Suppressor macrophage treated with lipopolysaccharide for 4 hours (primary cell): Measurements from ENCODE around the gene ANKRD33B.
A peak's percentile ranks its signal among the peaks of the same experiment; 100 is the strongest.
"Not testable (repeated sequence)": the region's sequence is repeated elsewhere in the genome, so short reads cannot be mapped to it uniquely, and the experiment has no call there.

ENCODE experiments used
- DNase-seq: peaks from one replicate; pipeline ENCODE4 v3.0.0-alpha.2; 2020

The ANKRD33B gene

GRCh38 chr5:10595293-10595671 lies 31.4 kb downstream of the ANKRD33B start:
- DNase-seq, result no peak

GRCh38 chr5:10595672-10596309 lies 31.9 kb downstream of the ANKRD33B start:
- peak; percentile 84 for DNase-seq

GRCh38 chr5:10596310-10596703 lies 32.4 kb downstream of the ANKRD33B start:
- DNase-seq, result no peak

GRCh38 chr5:10596886-10597451 lies 33.1 kb downstream of the ANKRD33B start:
- DNase-seq, result no peak

DNA sequence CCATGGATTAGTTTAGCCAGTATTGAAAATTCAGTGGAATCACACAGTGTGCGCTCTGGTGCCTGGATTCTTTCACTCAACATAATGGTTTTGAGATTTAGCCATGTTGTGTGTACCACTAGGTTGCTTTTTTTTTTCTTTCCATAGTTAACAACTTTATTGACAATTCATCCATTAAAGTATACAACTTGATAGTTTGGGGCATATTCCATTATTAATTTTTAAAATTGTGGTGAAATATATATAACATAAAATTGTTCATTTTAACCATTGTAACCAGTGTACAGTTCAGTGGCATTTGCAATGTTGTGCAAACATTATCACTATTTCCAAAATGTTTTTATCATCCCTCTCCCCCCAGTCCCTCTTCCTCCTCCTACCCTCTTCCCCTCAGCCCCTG lies 35.2 kb downstream of the ANKRD33B start:
- DNase-seq, result no peak

DNA sequence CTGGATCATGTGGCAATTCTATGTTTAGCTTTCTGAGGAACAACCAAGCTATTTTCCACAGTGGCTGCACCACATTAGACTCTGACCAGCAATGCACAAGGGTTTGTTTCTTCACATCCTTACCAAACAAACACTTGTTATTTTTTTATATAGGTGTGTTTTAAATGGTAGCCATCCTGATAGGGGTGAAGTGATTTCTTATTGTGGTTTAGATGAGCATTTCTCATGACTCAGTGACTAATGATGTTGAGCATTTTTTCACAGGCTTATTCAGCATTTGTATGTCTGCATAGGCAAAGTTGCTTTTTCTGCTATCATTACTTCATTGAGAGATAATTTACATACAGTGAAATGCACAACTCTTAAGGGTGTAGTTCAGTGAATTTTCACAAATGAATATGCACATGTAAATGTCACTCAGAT lies 36.0 kb downstream of the ANKRD33B start:
- peak; percentile 42 for DNase-seq

DNA sequence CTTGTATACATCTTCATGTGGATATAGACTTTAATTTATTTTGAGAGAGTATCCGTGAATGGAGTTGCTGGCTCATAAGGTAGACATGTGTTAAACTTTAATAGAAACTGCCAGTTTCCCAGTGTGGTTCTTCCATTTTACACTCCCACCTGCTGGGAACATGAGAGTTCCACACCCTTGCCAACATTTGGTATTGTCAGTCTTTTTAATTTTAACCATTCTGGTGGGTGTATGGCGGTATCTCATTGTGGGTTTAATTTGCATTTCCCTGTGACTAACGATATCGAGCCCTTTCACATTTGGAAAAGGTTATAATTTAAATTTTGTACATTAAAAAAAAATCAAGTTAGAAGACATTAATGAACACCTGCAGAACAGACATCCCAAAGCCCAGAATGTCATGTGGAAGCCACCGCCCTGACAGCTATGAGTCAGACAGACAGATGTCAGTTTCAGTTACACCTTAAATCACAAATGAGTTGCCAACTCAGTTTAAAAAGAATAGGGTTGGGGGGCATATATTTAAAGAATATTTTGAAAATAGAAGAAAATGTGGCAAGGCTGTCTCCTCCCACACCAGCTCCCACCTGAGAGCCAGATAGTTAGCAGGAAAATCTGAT lies 36.9 kb downstream of the ANKRD33B start:
- no peak for DNase-seq

- peak; percentile 31 for DNase-seq
Measured at GRCh38 chr5:10601246-10602030, 37.6 kb downstream of the ANKRD33B start.

GRCh38 chr5:10602031-10602806 lies 38.3 kb downstream of the ANKRD33B start:
- DNase-seq, result no peak

GRCh38 chr5:10604975-10605374 lies 41.1 kb downstream of the ANKRD33B start:
- DNase-seq, result no peak

GRCh38 chr5:10606632-10607022 lies 42.8 kb downstream of the ANKRD33B start:
- DNase-seq, result not testable (repeated sequence)

DNA sequence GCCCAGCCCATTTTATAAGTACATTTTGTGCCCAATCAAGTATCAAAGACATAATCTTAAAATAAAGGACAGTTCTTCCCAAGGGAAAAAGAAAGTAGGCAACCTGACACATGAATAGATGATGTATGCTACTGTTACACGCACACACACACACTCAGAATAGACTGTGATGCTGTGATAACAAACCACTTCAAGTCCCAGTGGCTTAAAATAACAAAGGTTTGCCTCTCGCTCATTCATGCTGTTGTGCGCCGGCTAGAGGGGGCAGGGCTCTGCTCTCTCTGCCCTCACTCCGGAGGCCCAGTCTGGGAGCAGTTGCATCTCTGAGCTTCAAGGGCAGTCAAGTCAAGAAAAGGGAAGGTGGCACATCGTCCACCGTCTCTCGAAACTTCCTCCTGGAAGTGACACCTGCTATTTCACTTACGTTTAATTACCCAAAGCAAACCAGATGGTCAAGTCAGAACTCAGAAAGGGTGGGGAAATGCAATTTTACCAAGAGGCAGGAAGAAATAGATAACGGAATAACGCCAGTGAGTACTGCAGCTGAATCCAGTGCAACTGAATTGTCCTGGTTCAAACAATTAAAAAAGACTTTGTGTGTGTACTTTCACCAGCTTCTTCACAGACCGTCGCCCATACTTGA lies 43.3 kb downstream of the ANKRD33B start:
- no peak for DNase-seq

GRCh38 chr5:10607666-10608073 lies 43.8 kb downstream of the ANKRD33B start:
- peak; percentile 91 for DNase-seq

DNA sequence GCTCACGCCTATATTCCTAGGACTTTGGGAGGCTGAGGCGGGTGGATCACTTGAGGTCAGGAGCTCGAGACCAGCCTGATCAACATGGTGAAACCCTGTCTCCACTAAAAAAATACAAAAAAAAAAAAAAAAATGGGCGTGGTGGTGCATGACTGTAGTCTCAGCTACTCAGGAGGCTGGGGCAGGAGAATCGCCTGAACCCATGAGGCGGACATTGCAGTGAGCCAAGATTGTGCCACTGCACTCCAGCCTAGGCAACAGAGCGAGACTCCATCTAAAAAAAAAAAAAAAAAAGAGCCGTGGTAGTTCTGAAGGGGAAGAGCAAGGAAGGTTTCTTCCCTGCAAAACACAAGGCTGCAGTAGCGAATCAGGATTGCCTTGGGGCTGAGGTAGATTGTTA lies 44.2 kb downstream of the ANKRD33B start:
- not testable (repeated sequence) for DNase-seq

- DNase-seq, result no peak
Measured at GRCh38 chr5:10610058-10610457, 46.2 kb downstream of the ANKRD33B start.

DNA sequence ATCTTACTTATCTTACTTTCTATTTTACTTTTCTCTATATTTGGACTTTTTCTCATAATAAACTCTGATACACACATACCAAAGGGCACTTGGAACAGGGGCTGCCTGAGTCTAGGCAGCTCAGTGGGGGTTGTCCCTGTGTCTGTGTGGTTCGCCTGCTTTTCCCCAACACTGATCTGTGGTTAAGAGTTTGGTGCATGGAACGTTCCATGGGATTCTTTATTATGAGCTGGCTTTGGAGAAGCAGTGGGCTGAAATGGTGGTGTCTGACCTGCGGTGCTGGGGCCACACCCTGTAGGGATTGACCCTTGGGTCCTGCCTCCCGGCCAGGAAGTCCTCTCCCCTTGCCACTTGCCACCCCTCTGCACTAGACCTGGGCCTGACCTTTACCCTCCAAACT lies 47.4 kb downstream of the ANKRD33B start:
- DNase-seq, result no peak

DNA sequence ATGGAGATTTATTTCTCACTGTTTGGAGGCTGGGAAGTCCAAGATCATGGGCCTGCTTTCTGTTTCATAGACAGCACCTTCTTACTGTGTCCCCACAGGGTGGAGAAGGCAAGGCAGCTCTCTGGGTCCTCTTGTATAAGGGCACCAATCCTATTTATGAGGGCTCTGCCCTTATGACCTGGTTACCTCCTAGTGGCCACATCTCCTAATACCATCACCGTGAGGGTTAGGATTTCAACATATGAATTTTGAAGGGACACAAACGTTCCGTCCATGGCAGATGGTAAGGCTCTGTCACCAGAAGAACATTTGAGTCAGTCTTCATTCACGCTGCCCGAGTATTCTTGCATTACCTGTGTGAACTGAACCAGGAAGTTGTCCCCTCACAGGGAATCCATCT lies 48.4 kb downstream of the ANKRD33B start:
- no peak for DNase-seq

DNA sequence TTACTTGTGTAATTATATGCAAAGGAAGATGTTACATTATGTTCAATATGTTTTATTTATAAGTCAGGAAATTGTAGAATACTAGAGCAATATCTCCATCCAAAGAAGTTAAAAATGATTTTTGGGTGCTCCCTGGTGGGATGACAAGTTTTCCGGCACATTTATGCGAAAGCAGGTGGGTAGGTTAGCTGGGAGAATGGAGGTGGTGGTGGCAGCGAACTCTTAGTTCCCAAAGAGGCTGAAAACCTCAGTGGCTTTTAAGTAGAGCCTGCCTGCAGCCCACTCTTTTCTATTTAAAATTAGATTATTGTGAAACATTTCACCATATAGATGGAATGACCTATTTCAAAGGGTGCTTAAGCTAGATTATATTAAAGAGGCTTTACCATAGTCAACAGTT lies 51.8 kb downstream of the ANKRD33B start:
- no peak for DNase-seq

DNA sequence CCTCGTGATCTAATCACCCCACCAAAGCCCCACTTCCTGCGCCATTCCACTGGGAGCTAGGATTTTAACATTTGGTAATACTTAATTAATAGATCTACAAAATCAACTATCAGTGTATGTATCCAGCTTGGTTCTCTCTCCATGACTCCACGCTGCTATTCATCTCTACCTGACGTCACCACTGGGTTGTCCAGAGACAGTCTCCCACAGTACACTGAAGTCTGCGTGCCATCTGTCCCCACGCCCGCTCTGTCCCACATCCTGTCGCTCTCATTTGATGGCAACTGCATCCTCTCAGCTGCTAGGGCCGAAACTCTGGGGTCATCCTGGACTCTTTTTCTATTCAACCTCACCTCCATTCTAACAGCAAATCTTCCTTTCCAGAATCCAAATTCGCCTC lies 53.2 kb downstream of the ANKRD33B start:
- no peak for DNase-seq

- no peak for DNase-seq
Measured at GRCh38 chr5:10618311-10618710, 54.4 kb downstream of the ANKRD33B start.

GRCh38 chr5:10619649-10620048 lies 55.8 kb downstream of the ANKRD33B start:
- no peak for DNase-seq

DNA sequence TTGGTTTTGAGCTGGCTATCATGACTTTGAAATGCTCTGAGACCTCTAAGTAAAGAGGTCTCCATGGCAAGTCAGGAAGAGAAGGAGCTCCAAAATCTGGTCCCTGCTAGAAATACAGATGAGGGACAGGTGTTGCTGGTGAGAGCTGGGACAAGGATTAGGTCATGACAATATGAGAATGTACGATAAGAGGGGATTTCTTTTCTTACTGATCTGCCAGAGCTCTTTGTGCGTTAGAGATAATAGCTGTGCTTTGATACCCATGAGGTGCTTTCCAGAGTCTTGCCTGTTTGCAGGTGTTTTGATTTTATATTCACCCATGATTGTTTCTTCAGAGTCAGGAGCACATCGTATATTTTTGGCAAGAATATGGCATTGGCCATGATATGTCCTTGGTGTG lies 56.5 kb downstream of the ANKRD33B start:
- no peak for DNase-seq
